ENCODE results near the gene TAOK1. TPM values are rescaled to one million over a fixed set of nuclear protein-coding genes. Genes with fewer than 3 reads are reported as not detected.

Gene TAOK1
- total RNA-seq, 4 donors from 2014 or later = 27.5 to 92.4 (median 43.6) TPM

DNA sequence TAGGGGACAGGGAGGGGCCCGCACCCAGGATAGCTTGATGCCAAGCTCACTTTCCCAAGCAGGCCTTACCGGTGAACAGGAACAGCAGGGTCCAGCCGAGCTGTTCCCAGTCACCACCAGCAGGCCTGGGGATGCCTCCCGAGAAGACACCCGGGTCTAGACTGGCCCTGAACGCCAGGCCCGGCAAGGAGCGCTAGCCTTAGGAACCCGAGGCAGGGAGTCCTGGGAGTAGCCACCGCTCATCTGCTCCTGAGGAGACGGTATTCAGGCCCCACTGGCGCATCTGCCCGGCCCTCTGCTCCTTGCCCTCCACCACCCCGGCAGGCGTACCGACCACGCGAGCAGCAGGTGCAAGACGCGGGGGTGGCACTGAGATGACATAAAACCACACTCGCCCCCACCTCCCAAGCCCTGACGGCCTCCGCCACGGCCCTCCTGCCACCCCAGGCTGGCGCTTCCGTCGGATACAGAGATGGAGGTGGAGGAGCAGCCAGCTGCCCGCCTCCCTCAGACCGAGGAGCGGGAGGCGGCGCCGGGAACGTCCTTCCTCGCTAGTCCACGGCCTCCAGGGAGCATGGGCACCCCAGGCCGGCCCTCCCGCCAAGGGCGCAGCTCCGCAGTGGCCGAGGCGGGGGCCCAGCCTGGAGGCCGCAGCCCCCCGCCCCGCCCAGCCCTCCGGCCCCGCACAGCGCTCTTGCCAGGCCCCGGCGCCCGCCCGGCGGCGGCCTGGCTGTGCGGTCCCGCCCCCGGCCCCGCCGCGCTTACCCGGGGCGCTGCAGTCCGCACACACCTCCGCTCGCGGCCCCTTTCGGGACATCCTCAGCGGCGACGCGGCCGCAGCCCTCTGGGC is 198.6 kb downstream of the TAOK1 start:
- Histone ChIP-seq H3K9me3 (no peaks in the 10 kb centered on the region), H3K4me3 (peak overlapping the region; percentile 69 to 87 (median 84)), H3K27me3 (no peaks in the 10 kb centered on the region), H3K4me1 (peaks cover 37 to 58% (median 52%) of the 10 kb centered on the region in 4 donors), H3K36me3 (no peaks in the 10 kb centered on the region), H3K27ac (peak overlapping the region; percentile 82 to 93 (median 88))
- intact Hi-C loops (cut with DNase I; ENCODE audit: low total_unique reads) (no loop called here), in situ Hi-C loops (cut with MboI; ENCODE audit: low pct_ligation_motif_present in 1 of 4, low pct_unique_long_range_greater_than_20kb in 1 of 4, low sequenced_read_pairs in 3 of 4) (no loop called here)
- WGBS, 2 donors (ENCODE audit: low coverage in 1 of 2) = 2% methylated on average over 29 of the region's 72 CpGs; no CpG with 5 or more reads in 1 of the 2 donors
- peak; percentile 43 for DNase-seq
- no peak for TF ChIP-seq EP300 (IDR thresholded peaks at IDR 0.05; ENCODE audit: low read depth)
- TF ChIP-seq CTCF (IDR thresholded peaks at IDR 0.05) = peak in 1 of 5 experiments; percentile 27

DNA sequence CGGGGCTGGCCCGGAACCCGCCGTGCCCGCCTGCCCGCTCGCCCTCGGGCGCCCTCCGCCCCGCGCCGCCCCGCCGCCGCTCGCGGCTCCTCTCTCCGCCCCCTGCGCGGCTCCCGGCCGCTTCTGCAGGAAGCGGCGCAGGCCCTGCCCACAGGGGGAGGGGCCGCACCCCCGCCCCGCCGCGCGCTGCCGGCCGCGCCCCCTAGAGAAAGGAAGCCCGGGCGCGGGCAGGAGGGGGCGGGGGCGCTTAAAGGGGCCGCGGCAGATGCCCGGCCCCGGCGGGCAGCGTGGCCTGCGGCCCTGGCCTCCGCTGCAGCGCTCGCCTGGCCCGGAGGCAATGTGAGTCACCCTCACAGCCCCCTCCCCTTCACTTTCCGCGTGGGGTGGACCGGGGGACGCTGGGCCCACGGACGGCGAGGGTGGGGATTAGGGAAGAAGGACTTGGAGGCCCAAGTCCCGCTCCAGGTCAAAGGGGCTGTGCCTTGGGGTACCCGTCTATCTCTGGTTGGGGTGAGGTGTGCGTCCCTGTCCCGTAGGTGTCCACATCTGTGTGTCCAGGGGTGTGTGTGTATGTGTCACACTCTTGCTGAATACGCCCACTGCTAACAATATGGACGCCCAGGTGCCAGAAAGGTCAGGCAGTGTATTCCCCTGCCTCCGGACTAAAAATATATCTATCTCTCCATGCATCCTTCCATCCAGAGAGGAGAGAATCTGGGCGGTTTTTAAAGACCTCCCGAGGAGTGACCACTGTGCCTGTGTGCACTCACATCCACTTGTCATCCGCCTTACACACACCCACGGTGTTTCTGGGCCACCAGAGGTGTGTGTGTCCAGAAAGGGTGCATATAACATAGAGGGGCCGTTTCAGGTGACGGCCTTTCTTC is 199.6 kb downstream of the TAOK1 start, which contains the start of gene GIT1:
TSS of gene GIT1 (minus strand) at position 125 of the 887 bp plus-strand sequence. CDS start 270 bp downstream, outside the sequence.
- in situ Hi-C loops (cut with MboI; ENCODE audit: low pct_ligation_motif_present in 1 of 4, low pct_unique_long_range_greater_than_20kb in 1 of 4, low sequenced_read_pairs in 3 of 4) (no loop called here), intact Hi-C loops (cut with DNase I; ENCODE audit: low total_unique reads) (no loop called here)
- H3K27me3 ChIP-seq = no peaks in the 10 kb centered on the region
- H3K36me3 ChIP-seq = no peaks in the 10 kb centered on the region
- TF ChIP-seq POLR2A (IDR thresholded peaks at IDR 0.05) (peak; percentile 31), POLR2AphosphoS5 (IDR thresholded peaks at IDR 0.05) (peak in 2 of 3 donors; percentile 60 to 70), CTCF (IDR thresholded peaks at IDR 0.05) (no peak)
- H3K9me3 ChIP-seq = no peaks in the 10 kb centered on the region
- peak within 1 kb of the TSS; percentile 69 to 87 (median 84) for H3K4me3 ChIP-seq
- H3K4me1 ChIP-seq = peaks cover 40 to 63% (median 59%) of the 10 kb centered on the region in 4 donors
- 7% methylated on average over 23 of the region's 70 CpGs; no CpG with 5 or more reads in 1 of the 2 donors for WGBS, 2 donors (ENCODE audit: low coverage in 1 of 2)
- DNase-seq = peak; percentile 90
- H3K27ac ChIP-seq = peak within 1 kb of the TSS; percentile 85 to 93 (median 90)

DNA sequence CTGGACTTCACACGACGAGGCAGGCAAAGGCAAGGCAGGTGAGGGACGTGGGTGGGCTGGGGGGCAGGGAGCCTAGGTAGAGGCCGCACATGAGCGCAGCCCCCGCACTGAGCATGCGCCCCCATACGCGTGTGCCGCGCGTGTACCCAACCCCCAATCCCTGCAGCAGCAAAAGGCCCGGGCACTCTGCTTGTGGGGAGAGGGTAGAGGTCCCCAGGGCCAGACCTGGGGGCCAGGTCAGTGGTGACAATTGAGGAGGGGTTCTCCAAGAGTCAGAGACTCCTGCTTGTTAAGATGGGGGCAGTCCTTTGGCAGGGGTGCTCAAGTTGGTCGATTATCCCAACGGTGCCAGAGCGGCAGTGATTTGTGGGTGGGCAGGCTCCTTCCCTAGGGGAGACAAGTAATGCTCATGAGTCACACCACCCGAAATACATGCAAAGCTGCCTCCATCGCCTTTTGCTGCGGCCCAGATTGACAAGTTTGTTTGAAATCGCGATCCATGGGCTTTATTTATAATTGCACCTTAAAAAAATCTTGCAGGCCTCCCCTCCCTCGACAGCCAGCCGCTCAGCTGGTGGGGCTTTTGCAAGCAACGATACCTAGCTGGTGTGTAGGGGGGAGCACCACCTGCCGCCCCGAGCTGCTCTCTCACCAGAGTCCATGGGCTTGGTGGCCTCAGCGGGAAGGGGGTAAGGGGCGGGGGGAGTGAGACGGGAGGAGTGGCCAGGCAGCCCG is 200.4 kb downstream of the TAOK1 start:
- Histone ChIP-seq H3K4me1 (peaks cover 40 to 63% (median 56%) of the 10 kb centered on the region in 4 donors), H3K27ac (peak overlapping the region; percentile 85 to 93 (median 90)), H3K27me3 (no peaks in the 10 kb centered on the region), H3K9me3 (no peaks in the 10 kb centered on the region), H3K4me3 (peak overlapping the region in 2 of 4 donors; percentile 46 to 57), H3K36me3 (no peaks in the 10 kb centered on the region)
- TF ChIP-seq CTCF (IDR thresholded peaks at IDR 0.05) = no peak
- TF ChIP-seq POLR2AphosphoS5 (IDR thresholded peaks at IDR 0.05) = no peak
- TF ChIP-seq POLR2A (IDR thresholded peaks at IDR 0.05) = no peak
- no peak for TF ChIP-seq EP300 (IDR thresholded peaks at IDR 0.05; ENCODE audit: low read depth)
- WGBS, 2 donors (ENCODE audit: low coverage in 1 of 2) = 56% methylated on average over 25 of the region's 30 CpGs; no CpG with 5 or more reads in 1 of the 2 donors
- peak; percentile 18 for DNase-seq
- in situ Hi-C loops (cut with MboI; ENCODE audit: low pct_ligation_motif_present in 1 of 4, low pct_unique_long_range_greater_than_20kb in 1 of 4, low sequenced_read_pairs in 3 of 4) = no loop called here
- intact Hi-C loops (cut with DNase I; ENCODE audit: low total_unique reads) = no loop called here
